Cardiac fibroblast (primary cell): ENCODE results near the gene RPS6KA5.

Source experiments
- DNase-seq, 2 donors: peaks; one replicate each; pipeline versions ENCODE4 v3.0.0 to v3.0.0-alpha.2; 2010; ENCODE audit warnings: low read depth in 2 of 2
- H3K4me3 ChIP-seq, 2 donors: replicated peaks in 1 of 2; 1 replicate in 1 of 2; 2 replicates in 1 of 2; pipeline ENCODE4 v1.5.1; 2011; ENCODE audit warnings: low read depth in 2 of 2, low read length in 2 of 2, mild to moderate bottlenecking in 2 of 2, moderate library complexity in 1 of 2
- CTCF ChIP-seq: IDR thresholded peaks from one replicate; pipeline ENCODE4 v1.5.1; 2011; ENCODE audit warnings: low read depth, mild to moderate bottlenecking, low read length, inconsistent platforms

RPS6KA5 gene

GRCh38 chr14:91019673-91020072, 40.8 kb downstream of the RPS6KA5 start:
- H3K4me3 ChIP-seq = no peak overlapping the region
- DNase-seq = no peak
- no peak for TF ChIP-seq CTCF

DNA sequence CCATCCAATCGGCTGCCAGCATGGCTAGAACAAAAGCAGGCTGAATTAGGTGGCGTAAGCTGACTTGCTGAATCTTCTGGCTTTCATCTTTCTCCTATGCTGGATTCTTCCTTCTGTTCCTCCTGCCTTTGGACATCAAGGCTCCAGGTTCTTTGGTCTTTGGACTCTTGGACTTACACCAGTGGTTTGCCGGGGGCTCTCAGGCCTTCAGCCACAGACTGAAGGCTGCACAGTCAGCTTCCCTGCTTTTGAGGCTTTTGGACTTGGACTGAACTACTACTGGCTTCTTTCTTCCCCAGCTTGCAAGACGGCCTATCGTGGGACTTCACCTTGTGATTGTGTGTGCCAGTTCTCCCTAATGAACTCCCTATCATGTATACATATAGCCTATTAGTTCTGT, 42.0 kb downstream of the RPS6KA5 start:
- H3K4me3 ChIP-seq = no peak overlapping the region
- no peak for TF ChIP-seq CTCF
- no peak for DNase-seq

GRCh38 chr14:91016800-91017410, 43.5 kb downstream of the RPS6KA5 start:
- H3K4me3 ChIP-seq = no peak overlapping the region
- no peak for TF ChIP-seq CTCF
- no peak for DNase-seq

DNA sequence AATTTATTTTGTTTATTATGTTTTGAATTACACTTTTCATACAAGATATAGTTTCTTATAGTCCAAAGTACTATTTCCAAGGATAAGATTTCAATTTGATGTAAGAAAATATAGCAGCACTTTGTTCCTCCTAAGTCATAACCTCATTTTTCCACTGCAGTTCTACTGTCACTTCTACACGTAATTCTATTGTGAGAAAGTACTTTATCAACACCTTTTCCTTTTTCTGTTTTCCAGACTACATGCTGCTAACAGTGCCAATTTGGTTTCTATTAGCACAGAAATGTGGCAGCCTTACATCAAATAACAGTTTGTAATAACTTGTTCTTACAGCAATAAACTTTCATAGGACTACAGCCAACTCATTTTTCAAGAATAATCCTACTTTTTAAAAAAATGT, 45.0 kb downstream of the RPS6KA5 start:
- no peak for TF ChIP-seq CTCF
- no peak overlapping the region for H3K4me3 ChIP-seq
- DNase-seq = no peak

DNA sequence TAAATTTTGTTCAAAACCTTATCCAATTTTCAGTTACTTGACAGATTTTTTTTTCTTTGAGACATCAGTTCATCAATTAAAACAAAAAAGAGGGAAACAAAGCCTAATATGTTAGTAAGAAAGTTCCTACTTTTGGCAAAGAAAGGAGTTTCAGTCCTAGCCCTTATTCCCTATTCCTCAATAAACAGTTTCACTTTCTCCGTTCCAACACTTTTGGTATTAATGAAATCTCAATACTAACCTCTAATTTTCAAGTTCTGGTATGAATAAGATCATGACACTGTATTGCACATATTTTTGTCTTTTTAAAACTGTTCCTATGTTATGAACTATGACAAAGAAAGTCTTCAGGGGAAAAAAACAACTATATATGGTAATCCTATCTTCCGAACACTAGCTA, 48.4 kb downstream of the RPS6KA5 start:
- DNase-seq = no peak
- TF ChIP-seq CTCF = no peak
- H3K4me3 ChIP-seq = no peak overlapping the region

GRCh38 chr14:91010153-91010533, 50.3 kb downstream of the RPS6KA5 start:
- no peak for TF ChIP-seq CTCF
- no peak for DNase-seq
- no peak overlapping the region for H3K4me3 ChIP-seq

- DNase-seq = no peak
- H3K4me3 ChIP-seq = no peak overlapping the region
- no peak for TF ChIP-seq CTCF
These were observed 50.8 kb downstream of the RPS6KA5 start for GRCh38 chr14:91009501-91010152.
